GM23338 (cell line): Measurements from ENCODE around the gene ABCC1.

Experiments
- CREB1 ChIP-seq: fragments of 250-450 bp; sonication (Bioruptor Pico); IDR thresholded peaks from 2 replicates; pipeline ENCODE4 v1.5.0; 2020; ENCODE audit warnings: low read depth, mild to moderate bottlenecking, moderate library complexity
- CTCF ChIP-seq, 2 experiments: fragments of 200-600 bp in 1 of 2; sonication (generic) in 1 of 2; conservative IDR thresholded peaks; 2 replicates each; pipeline versions ENCODE4 v1.5.1 to v1.6.1; 2016 to 2017; ENCODE audit warnings: antibody characterized with exemption in 2 of 2, low read depth in 2 of 2, mild to moderate bottlenecking in 2 of 2, moderate library complexity in 1 of 2
- EZH2 ChIP-seq: fragments of 200-600 bp; sonication (generic); IDR thresholded peaks from one replicate; pipeline ENCODE4 v1.8.0; 2017; ENCODE audit warnings: antibody characterized with exemption, mild to moderate bottlenecking, low read depth; ENCODE audit not compliant: unreplicated experiment
- JUNB ChIP-seq: IDR thresholded peaks from one replicate; pipeline ENCODE4 v1.6.1; 2016; ENCODE audit warnings: antibody characterized with exemption; ENCODE audit not compliant: unreplicated experiment
- POLR2AphosphoS5 ChIP-seq: IDR thresholded peaks from 2 replicates; pipeline ENCODE4 v1.6.1; 2016; ENCODE audit warnings: antibody characterized with exemption, low read depth
- REST ChIP-seq: IDR thresholded peaks from one replicate; pipeline ENCODE4 v1.6.1; 2018; ENCODE audit warnings: antibody characterized with exemption; ENCODE audit not compliant: unreplicated experiment
- ZNF331 ChIP-seq: fragments of 250-450 bp; sonication (Bioruptor Pico); IDR thresholded peaks from 2 replicates; pipeline ENCODE4 v1.5.0; 2020; ENCODE audit warnings: low read depth, mild to moderate bottlenecking, moderate library complexity
- ZNF462 ChIP-seq: fragments of 250-450 bp; sonication (Bioruptor Pico); IDR thresholded peaks from 2 replicates; pipeline ENCODE4 v1.5.0; 2020; ENCODE audit warnings: mild to moderate bottlenecking, moderate library complexity

- TF ChIP-seq ZNF462 (no peak), CTCF (conservative IDR thresholded peaks at IDR 0.05; ENCODE audit: low read depth in 2 of 2) (no peak), CREB1 (CRISPR knock-in tag) (no peak), EZH2 (no peak), POLR2AphosphoS5 (no peak), REST (no peak), JUNB (no peak), ZNF331 (CRISPR knock-in tag) (no peak)
Observed at GRCh38 chr16:15903960-15904359, 45.5 kb upstream of the ABCC1 start.
